Fibroblast of lung (primary cell): ENCODE measurements around the gene UBL3. TPM values are rescaled to one million over a fixed set of nuclear protein-coding genes. Genes with fewer than 3 reads are reported as not detected.

Source experiments
- DNase-seq, 2 donors: peaks; one replicate each; pipeline versions ENCODE4 v3.0.0 to v3.0.0-alpha.2; 2010; ENCODE audit warnings: low read depth in 2 of 2
- H2AFZ ChIP-seq: 2 replicates; pipeline ENCODE4 v1.5.1; 2012; ENCODE audit warnings: low read length, control low read depth, inconsistent platforms
- H3K27ac ChIP-seq: 2 replicates; pipeline ENCODE4 v1.5.1; 2011; ENCODE audit warnings: low read length, control low read depth; ENCODE audit not compliant: insufficient read depth
- H3K27me3 ChIP-seq: 2 replicates; pipeline ENCODE4 v1.5.1; 2011; ENCODE audit warnings: mild to moderate bottlenecking, low read length; ENCODE audit not compliant: control insufficient read depth, insufficient read depth
- H3K36me3 ChIP-seq: 2 replicates; pipeline ENCODE4 v1.5.1; 2011; ENCODE audit warnings: low read length; ENCODE audit not compliant: control insufficient read depth, insufficient read depth
- H3K4me1 ChIP-seq: 2 replicates; pipeline ENCODE4 v1.5.1; 2011; ENCODE audit warnings: low read length; ENCODE audit not compliant: control insufficient read depth, insufficient read depth; ENCODE audit errors: extremely low read depth
- H3K4me2 ChIP-seq: 2 replicates; pipeline ENCODE4 v1.5.1; 2011; ENCODE audit warnings: low read length, control low read depth; ENCODE audit not compliant: insufficient read depth; ENCODE audit errors: extremely low read depth
- H3K4me3 ChIP-seq, 4 experiments: fragments of 200-600 bp in 1 of 4; sonication (generic) in 1 of 4; replicated peaks in 1 of 4; 2 replicates each; pipeline ENCODE4 v1.5.1; 2011 to 2016; ENCODE audit warnings: low read length in 4 of 4, low read depth in 3 of 4, mild to moderate bottlenecking in 3 of 4, control low read depth in 2 of 4, inconsistent platforms in 1 of 4, mixed read lengths in 1 of 4; ENCODE audit not compliant: insufficient read depth in 1 of 4; ENCODE audit errors: control extremely low read depth in 1 of 4
- H3K79me2 ChIP-seq: 2 replicates; pipeline ENCODE4 v1.5.1; 2012; ENCODE audit warnings: mild to moderate bottlenecking, low read length, inconsistent platforms; ENCODE audit not compliant: control insufficient read depth, insufficient read depth
- H3K9ac ChIP-seq: 2 replicates; pipeline ENCODE4 v1.5.1; 2011; ENCODE audit warnings: mild to moderate bottlenecking, low read length, control low read depth; ENCODE audit not compliant: insufficient read depth
- H3K9me3 ChIP-seq: 2 replicates; pipeline ENCODE4 v1.5.1; 2012; ENCODE audit warnings: low read depth, low read length; ENCODE audit not compliant: control insufficient read depth, insufficient read depth
- H4K20me1 ChIP-seq: 2 replicates; pipeline ENCODE4 v1.5.1; 2011; ENCODE audit warnings: low read length; ENCODE audit not compliant: control insufficient read depth, insufficient read depth; ENCODE audit errors: extremely low read depth
- CTCF ChIP-seq, 2 donors: IDR thresholded peaks in 1 of 2; conservative IDR thresholded peaks in 1 of 2; 1 replicate in 1 of 2; 2 replicates in 1 of 2; pipeline ENCODE4 v1.5.1; 2011 to 2012; ENCODE audit warnings: low read length in 2 of 2, control low read depth in 1 of 2, inconsistent platforms in 1 of 2, low read depth in 1 of 2, mild to moderate bottlenecking in 1 of 2
- EZH2 ChIP-seq: IDR thresholded peaks from 2 replicates; pipeline ENCODE4 v1.5.1; 2012; ENCODE audit warnings: low read length, control low read depth, mild to moderate bottlenecking; ENCODE audit errors: missing control alignments
- polyA plus RNA-seq, 2 donors: library from polyadenylated mRNA; depleted of rRNA in 1 of 2; stranded (reverse) in 1 of 2; unstranded in 1 of 2; fragments of >200 nt; gene quantifications; 2 replicates each; pipeline ENCODE4 v1.2.1, GENCODE V29; 2011 to 2012; ENCODE audit warnings: missing spikeins in 1 of 2
- total RNA-seq: library from RNA; depleted of rRNA; stranded (reverse); fragments of >200 nt; gene quantifications from 2 replicates; pipeline ENCODE4 v1.2.1, GENCODE V29; 2014

The UBL3 gene
- total and polyA plus RNA-seq, 2 donors (not counting 1 experiment from before 2014, with no cell fraction given), result 10.7 to 18.3 TPM

- no peak overlapping the region for H3K9ac ChIP-seq
- no peak for TF ChIP-seq CTCF (conservative IDR thresholded peaks at IDR 0.05 in 1 of 2, IDR thresholded peaks at IDR 0.05 in 1 of 2; ENCODE audit: low read depth in 1 of 2, low read length in 2 of 2)
- no peak for TF ChIP-seq EZH2
- no peak overlapping the region for H3K4me2 ChIP-seq
- no peak overlapping the region for H2AFZ ChIP-seq
- no peaks in the 10 kb centered on the region for H3K36me3 ChIP-seq
- no peak overlapping the region for H3K4me3 ChIP-seq
- DNase-seq, result no peak
- no peaks in the 10 kb centered on the region for H4K20me1 ChIP-seq
- no peaks in the 10 kb centered on the region for H3K4me1 ChIP-seq
- no peaks in the 10 kb centered on the region for H3K9me3 ChIP-seq
- H3K79me2 ChIP-seq, result no peaks in the 10 kb centered on the region
- H3K27me3 ChIP-seq, result no peaks in the 10 kb centered on the region
- H3K27ac ChIP-seq, result no peak overlapping the region
These were observed 86.8 kb downstream of the UBL3 start for GRCh38 chr13:29763436-29764180.

- no peak overlapping the region for H3K4me2 ChIP-seq
- TF ChIP-seq EZH2 (no peak), CTCF (conservative IDR thresholded peaks at IDR 0.05 in 1 of 2, IDR thresholded peaks at IDR 0.05 in 1 of 2; ENCODE audit: low read depth in 1 of 2, low read length in 2 of 2) (no peak)
- H3K9ac ChIP-seq, result no peak overlapping the region
- H4K20me1 ChIP-seq, result no peaks in the 10 kb centered on the region
- no peaks in the 10 kb centered on the region for H3K36me3 ChIP-seq
- no peaks in the 10 kb centered on the region for H3K27me3 ChIP-seq
- H3K9me3 ChIP-seq, result no peaks in the 10 kb centered on the region
- H3K4me3 ChIP-seq, result no peak overlapping the region
- H2AFZ ChIP-seq, result no peak overlapping the region
- H3K4me1 ChIP-seq, result no peaks in the 10 kb centered on the region
- no peaks in the 10 kb centered on the region for H3K79me2 ChIP-seq
- no peak for DNase-seq
- H3K27ac ChIP-seq, result no peak overlapping the region
These were observed 88.6 kb downstream of the UBL3 start for GRCh38 chr13:29761815-29762214.

- Histone ChIP-seq H3K4me1 (no peaks in the 10 kb centered on the region), H3K36me3 (no peaks in the 10 kb centered on the region), H3K9ac (no peak overlapping the region), H2AFZ (no peak overlapping the region), H3K4me3 (no peak overlapping the region), H4K20me1 (no peaks in the 10 kb centered on the region), H3K27me3 (no peaks in the 10 kb centered on the region), H3K27ac (no peak overlapping the region), H3K79me2 (no peaks in the 10 kb centered on the region), H3K9me3 (no peaks in the 10 kb centered on the region), H3K4me2 (no peak overlapping the region)
- no peak for DNase-seq
- no peak for TF ChIP-seq CTCF (conservative IDR thresholded peaks at IDR 0.05 in 1 of 2, IDR thresholded peaks at IDR 0.05 in 1 of 2; ENCODE audit: low read depth in 1 of 2, low read length in 2 of 2)
- TF ChIP-seq EZH2, result no peak
These were observed 89.3 kb downstream of the UBL3 start for GRCh38 chr13:29761160-29761559.
